Thyroid gland (tissue), 4 donors: ENCODE data around the gene GALE.

Source experiments
- POLR2A ChIP-seq, 2 donors: fragments of 450-650 bp; IDR thresholded peaks; one replicate each; pipeline ENCODE4 v1.6.1; 2017; ENCODE audit warnings: antibody characterized with exemption in 2 of 2, mild to moderate bottlenecking in 2 of 2, moderate library complexity in 1 of 2
- TF ChIP-seq, protein P1 (sequence below), 6 experiments: fragments of 200-600 bp in 3 of 6; fragments of 450-650 bp in 3 of 6; sonication (generic) in 3 of 6; IDR thresholded peaks; one replicate each; pipeline ENCODE4 v1.5.1; 2016 to 2019; ENCODE audit warnings: antibody characterized with exemption in 6 of 6, mild to moderate bottlenecking in 2 of 6, inconsistent platforms in 1 of 6, moderate library complexity in 1 of 6

- TF ChIP-seq, protein P1, sequence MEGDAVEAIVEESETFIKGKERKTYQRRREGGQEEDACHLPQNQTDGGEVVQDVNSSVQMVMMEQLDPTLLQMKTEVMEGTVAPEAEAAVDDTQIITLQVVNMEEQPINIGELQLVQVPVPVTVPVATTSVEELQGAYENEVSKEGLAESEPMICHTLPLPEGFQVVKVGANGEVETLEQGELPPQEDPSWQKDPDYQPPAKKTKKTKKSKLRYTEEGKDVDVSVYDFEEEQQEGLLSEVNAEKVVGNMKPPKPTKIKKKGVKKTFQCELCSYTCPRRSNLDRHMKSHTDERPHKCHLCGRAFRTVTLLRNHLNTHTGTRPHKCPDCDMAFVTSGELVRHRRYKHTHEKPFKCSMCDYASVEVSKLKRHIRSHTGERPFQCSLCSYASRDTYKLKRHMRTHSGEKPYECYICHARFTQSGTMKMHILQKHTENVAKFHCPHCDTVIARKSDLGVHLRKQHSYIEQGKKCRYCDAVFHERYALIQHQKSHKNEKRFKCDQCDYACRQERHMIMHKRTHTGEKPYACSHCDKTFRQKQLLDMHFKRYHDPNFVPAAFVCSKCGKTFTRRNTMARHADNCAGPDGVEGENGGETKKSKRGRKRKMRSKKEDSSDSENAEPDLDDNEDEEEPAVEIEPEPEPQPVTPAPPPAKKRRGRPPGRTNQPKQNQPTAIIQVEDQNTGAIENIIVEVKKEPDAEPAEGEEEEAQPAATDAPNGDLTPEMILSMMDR (IDR thresholded peaks at IDR 0.05), result no peak
- no peak for TF ChIP-seq POLR2A (IDR thresholded peaks at IDR 0.05)
Measured at GRCh38 chr1:23757812-23758211, 42.7 kb downstream of the GALE start.
